ENCODE measurements around the gene TFR2.

TFR2 gene

GRCh38 chr7:100641463-100641859 is at the start of gene TFR2:
Gene TFR2 (minus strand): TSS chr7:100641552. CDS start chr7:100641509, 43 bp downstream.
- H3K4me3 ChIP-seq (ENCODE audit: low read depth, low read length): no peak within 1 kb of the TSS
- in situ Hi-C loops (cut with HindIII; ENCODE audit: low sequenced_read_pairs): no loop called here
- DNase-seq (ENCODE audit: low read depth): no peak
- TF ChIP-seq CTCF (IDR thresholded peaks at IDR 0.05; ENCODE audit: low read depth, low read length, missing control alignments): no peak

GRCh38 chr7:100689230-100690135 is 48.1 kb upstream of the TFR2 start:
- TF ChIP-seq CTCF (IDR thresholded peaks at IDR 0.05; ENCODE audit: low read depth, low read length, missing control alignments): no peak
- DNase-seq (ENCODE audit: low read depth): no peak
- in situ Hi-C loops (cut with HindIII; ENCODE audit: low sequenced_read_pairs): no loop called here
- H3K4me3 ChIP-seq (ENCODE audit: low read depth, low read length): no peak overlapping the region

GRCh38 chr7:100688326-100688860 is 47.0 kb upstream of the TFR2 start:
- no peak for TF ChIP-seq CTCF (IDR thresholded peaks at IDR 0.05; ENCODE audit: low read depth, low read length, missing control alignments)
- H3K4me3 ChIP-seq (ENCODE audit: low read depth, low read length): no peak overlapping the region
- DNase-seq (ENCODE audit: low read depth): no peak
- in situ Hi-C loops (cut with HindIII; ENCODE audit: low sequenced_read_pairs): no loop called here

GRCh38 chr7:100687751-100688300 is 46.5 kb upstream of the TFR2 start:
- no peak for DNase-seq (ENCODE audit: low read depth)
- in situ Hi-C loops (cut with HindIII; ENCODE audit: low sequenced_read_pairs): no loop called here
- no peak for TF ChIP-seq CTCF (IDR thresholded peaks at IDR 0.05; ENCODE audit: low read depth, low read length, missing control alignments)
- no peak overlapping the region for H3K4me3 ChIP-seq (ENCODE audit: low read depth, low read length)

GRCh38 chr7:100687261-100687660 is 45.9 kb upstream of the TFR2 start:
- no peak for DNase-seq (ENCODE audit: low read depth)
- in situ Hi-C loops (cut with HindIII; ENCODE audit: low sequenced_read_pairs): no loop called here
- no peak for TF ChIP-seq CTCF (IDR thresholded peaks at IDR 0.05; ENCODE audit: low read depth, low read length, missing control alignments)
- H3K4me3 ChIP-seq (ENCODE audit: low read depth, low read length): no peak overlapping the region

DNA sequence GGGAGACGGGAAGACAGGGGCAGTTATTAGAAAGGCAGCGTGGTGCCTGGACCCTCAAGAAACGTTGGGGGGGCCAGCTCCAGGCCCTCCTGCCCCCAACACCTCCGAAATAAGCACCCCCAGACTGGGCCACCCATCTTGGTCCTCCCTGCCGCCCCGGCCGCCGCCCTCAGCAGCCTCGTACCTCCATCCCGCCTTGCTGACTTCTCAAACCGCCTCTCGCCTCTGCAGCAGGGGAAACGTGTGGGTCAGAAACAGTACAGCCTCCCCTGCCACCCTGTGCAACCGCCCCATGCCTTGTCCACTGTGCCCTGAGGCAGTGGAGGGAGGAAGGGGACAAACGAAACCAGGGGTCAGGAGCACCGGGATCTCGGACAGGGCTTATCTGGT is 45.5 kb upstream of the TFR2 start:
- H3K4me3 ChIP-seq (ENCODE audit: low read depth, low read length): no peak overlapping the region
- TF ChIP-seq CTCF (IDR thresholded peaks at IDR 0.05; ENCODE audit: low read depth, low read length, missing control alignments): no peak
- DNase-seq (ENCODE audit: low read depth): no peak
- in situ Hi-C loops (cut with HindIII; ENCODE audit: low sequenced_read_pairs): no loop called here

Data from astrocyte of the cerebellum (primary cell).